ENCODE results near the gene IKBKE.

- TF ChIP-seq CTCF (IDR thresholded peaks at IDR 0.05) (no peak), ZFX (IDR thresholded peaks at IDR 0.05; ENCODE audit: borderline replicate concordance) (no peak)
These were observed 20.7 kb upstream of the IKBKE start for GRCh38 chr1:206449565-206449964.

Measured in 22Rv1 (cell line).